Natural killer cell (primary cell): Measurements from ENCODE around the gene UST. TPM values are rescaled to one million over a fixed set of nuclear protein-coding genes. Genes with fewer than 3 reads are reported as not detected.

ENCODE experiments used
- ATAC-seq, 3 donors: fragments of 150-1000 bp in 2 of 3; fragments of 200-7000 bp in 1 of 3; cut with Tn5 transposase; 1 replicate in 1 of 3; 2 replicates in 2 of 3; pipeline ENCODE4 v1.10.0; 2021; ENCODE audit warnings: mild to moderate bottlenecking in 2 of 3, moderate library complexity in 2 of 3
- DNase-seq, 2 donors: peaks; one replicate each; pipeline versions ENCODE4 v3.0.0 to v3.0.0-alpha.2; 2013 to 2021; ENCODE audit warnings: mixed read lengths in 1 of 2
- H3K27ac ChIP-seq: one replicate; pipeline ENCODE4 v1.5.1; 2013; ENCODE audit warnings: mild to moderate bottlenecking, low read length
- H3K27me3 ChIP-seq: one replicate; pipeline ENCODE4 v1.6.1; 2013; ENCODE audit warnings: low read length; ENCODE audit not compliant: control insufficient read depth, insufficient read depth
- H3K36me3 ChIP-seq: one replicate; pipeline ENCODE4 v1.6.1; 2013; ENCODE audit warnings: low read length; ENCODE audit not compliant: control insufficient read depth, insufficient read depth
- H3K4me1 ChIP-seq: one replicate; pipeline ENCODE4 v1.6.1; 2013; ENCODE audit warnings: low read length; ENCODE audit not compliant: control insufficient read depth, insufficient read depth
- H3K4me3 ChIP-seq: one replicate; pipeline ENCODE4 v1.5.1; 2013; ENCODE audit warnings: low read length
- H3K9me3 ChIP-seq: one replicate; pipeline ENCODE4 v1.6.1; 2013; ENCODE audit warnings: low read length; ENCODE audit not compliant: control insufficient read depth, insufficient read depth
- H3K27ac Mint-ChIP-seq, 2 donors: one replicate each; pipeline ENCODE4 v1.8.0; 2022; ENCODE audit warnings: mild to moderate bottlenecking in 2 of 2, mixed read lengths in 2 of 2, moderate library complexity in 1 of 2
- H3K27me3 Mint-ChIP-seq, 2 donors: one replicate each; pipeline ENCODE4 v1.8.0; 2022; ENCODE audit warnings: low read depth in 2 of 2, mixed read lengths in 2 of 2
- H3K36me3 Mint-ChIP-seq: one replicate; pipeline ENCODE4 v1.8.0; 2022; ENCODE audit warnings: mixed read lengths
- H3K4me1 Mint-ChIP-seq, 2 donors: one replicate each; pipeline ENCODE4 v1.8.0; 2022; ENCODE audit warnings: mixed read lengths in 2 of 2
- H3K4me3 Mint-ChIP-seq: one replicate; pipeline ENCODE4 v1.8.0; 2022; ENCODE audit warnings: mild to moderate bottlenecking, moderate library complexity, mixed read lengths
- H3K9me3 Mint-ChIP-seq, 2 donors: one replicate each; pipeline ENCODE4 v1.8.0; 2022; ENCODE audit warnings: mixed read lengths in 2 of 2
- CTCF ChIP-seq: fragments of 200-600 bp; IDR thresholded peaks from one replicate; pipeline ENCODE4 v1.8.0; 2022; ENCODE audit warnings: antibody characterized with exemption
- WGBS: methylation state at CpG from one replicate; pipeline ENCODE4 v1.1.7; 2013; ENCODE audit warnings: missing lambda C conversion rate; ENCODE audit not compliant: insufficient coverage; 5-methylcytosine and 5-hydroxymethylcytosine counted together
- intact Hi-C: fragments of 100-400 bp; cut with micrococcal nuclease; formaldehyde crosslinking; loops from one replicate; pipeline ENCODE4 v1.14.2; 2022
- total RNA-seq, 4 donors: library from RNA; stranded (reverse); fragments of 120-200 nt in 1 of 4; gene quantifications; one replicate each; pipeline versions ENCODE4 v1.2.3 to v1.2.4, GENCODE V29; 2013 to 2022

The UST gene
- total RNA-seq, 3 donors from 2014 or later (not counting 1 experiment from before 2014, with no cell fraction given): 6.3 to 11.9 (median 10.6) TPM

- DNase-seq: no peak
- Histone ChIP-seq H3K4me3 (no peak overlapping the region), H3K36me3 (no peaks in the 10 kb centered on the region), H3K27me3 (no peaks in the 10 kb centered on the region), H3K9me3 (no peaks in the 10 kb centered on the region), H3K27ac (no peak overlapping the region), H3K4me1 (peaks cover 9% of the 10 kb centered on the region)
- H3K9me3 Mint-ChIP-seq: no peaks in the 10 kb centered on the region
- WGBS: 74% methylated on average over 2 of the region's 3 CpGs
- no peak for ATAC-seq
- H3K36me3 Mint-ChIP-seq: no peaks in the 10 kb centered on the region
- no peak for TF ChIP-seq CTCF
- no peaks in the 10 kb centered on the region for H3K27me3 Mint-ChIP-seq
- H3K27ac Mint-ChIP-seq: no peak overlapping the region
- H3K4me1 Mint-ChIP-seq: peaks cover 39 to 43% of the 10 kb centered on the region in 2 donors
- H3K4me3 Mint-ChIP-seq: no peak overlapping the region
- intact Hi-C loops: no loop called here
Measured at GRCh38 chr6:148800536-148800935, 53.7 kb downstream of the UST start.

GRCh38 chr6:148803979-148804378, 57.1 kb downstream of the UST start:
- no peak overlapping the region for H3K27ac Mint-ChIP-seq
- intact Hi-C loops: no loop called here
- no peak for TF ChIP-seq CTCF
- no peak overlapping the region for H3K27ac ChIP-seq
- H3K9me3 Mint-ChIP-seq: no peaks in the 10 kb centered on the region
- H3K27me3 Mint-ChIP-seq: no peaks in the 10 kb centered on the region
- no peaks in the 10 kb centered on the region for H3K36me3 Mint-ChIP-seq
- H3K4me3 ChIP-seq: no peak overlapping the region
- H3K4me1 Mint-ChIP-seq: peaks cover 49 to 58% of the 10 kb centered on the region in 2 donors
- no peaks in the 10 kb centered on the region for H3K9me3 ChIP-seq
- H3K4me3 Mint-ChIP-seq: no peak overlapping the region
- ATAC-seq (no peak), DNase-seq (no peak)
- no peaks in the 10 kb centered on the region for H3K27me3 ChIP-seq
- H3K4me1 ChIP-seq: peaks cover 13% of the 10 kb centered on the region
- WGBS: 72% methylated on average over 5 of the region's 6 CpGs
- H3K36me3 ChIP-seq: no peaks in the 10 kb centered on the region

GRCh38 chr6:148805777-148806176, 58.9 kb downstream of the UST start:
- Histone ChIP-seq H3K27ac (no peak overlapping the region), H3K27me3 (no peaks in the 10 kb centered on the region), H3K4me3 (no peak overlapping the region), H3K36me3 (no peaks in the 10 kb centered on the region), H3K9me3 (no peaks in the 10 kb centered on the region), H3K4me1 (peaks cover 17% of the 10 kb centered on the region)
- WGBS: 93% methylated on average over 3 of the region's 4 CpGs
- Mint-ChIP-seq H3K27me3 (no peaks in the 10 kb centered on the region), H3K36me3 (no peaks in the 10 kb centered on the region), H3K9me3 (no peaks in the 10 kb centered on the region), H3K4me3 (no peak overlapping the region), H3K27ac (no peak overlapping the region), H3K4me1 (peaks cover 59 to 69% of the 10 kb centered on the region in 2 donors)
- no peak for TF ChIP-seq CTCF
- DNase-seq (no peak), ATAC-seq (no peak)
- intact Hi-C loops: no loop called here

GRCh38 chr6:148807784-148808183, 61.0 kb downstream of the UST start:
- Histone ChIP-seq H3K36me3 (no peaks in the 10 kb centered on the region), H3K4me3 (no peak overlapping the region), H3K27ac (no peak overlapping the region), H3K9me3 (peaks cover 4% of the 10 kb centered on the region), H3K4me1 (peaks cover 17% of the 10 kb centered on the region), H3K27me3 (no peaks in the 10 kb centered on the region)
- WGBS: 70% methylated on average over 7 of the region's 7 CpGs
- H3K4me1 Mint-ChIP-seq: peaks cover 50 to 56% of the 10 kb centered on the region in 2 donors
- H3K4me3 Mint-ChIP-seq: no peak overlapping the region
- no peak for TF ChIP-seq CTCF
- H3K9me3 Mint-ChIP-seq: no peaks in the 10 kb centered on the region
- ATAC-seq: no peak
- DNase-seq: no peak
- intact Hi-C loops: no loop called here
- H3K36me3 Mint-ChIP-seq: no peaks in the 10 kb centered on the region
- no peaks in the 10 kb centered on the region for H3K27me3 Mint-ChIP-seq
- peak overlapping the region in 1 of 2 donors; percentile 66 for H3K27ac Mint-ChIP-seq
